Measurements from ENCODE around the gene OSBPL10. TPM values are rescaled to one million over a fixed set of nuclear protein-coding genes. Genes with fewer than 3 reads are reported as not detected.

The OSBPL10 gene
- total and polyA plus RNA-seq, 2 of the 8 experiments (the other 6 are each of a cell fraction or from before 2014, with no cell fraction given), result 26.2 to 86.7 TPM

GRCh38 chr3:31615071-31615875 lies 365.8 kb downstream of the OSBPL10 start:
- no peak overlapping the region for H4K5ac ChIP-seq (ENCODE audit: insufficient read length, low read depth, low read length)
- no peak overlapping the region for H3K9ac ChIP-seq (replicated peaks in 1 of 4; ENCODE audit: extremely low read depth in 1 of 4, low read depth in 3 of 4, low read length in 3 of 4)
- H2BK15ac ChIP-seq (ENCODE audit: low read length), result no peak overlapping the region
- no peaks in the 10 kb centered on the region for H4K20me1 ChIP-seq (replicated peaks in 1 of 2; ENCODE audit: control insufficient read depth in 1 of 2, insufficient read depth in 2 of 2, low read length in 2 of 2)
- no peaks in the 10 kb centered on the region for H3K9me3 ChIP-seq (ENCODE audit: insufficient read depth in 2 of 2, low read depth in 1 of 2, low read length in 1 of 2)
- H3K4ac ChIP-seq (replicated peaks; ENCODE audit: insufficient read length, low read depth, low read length), result no peak overlapping the region
- no peak overlapping the region for H4K91ac ChIP-seq (replicated peaks; ENCODE audit: insufficient read length, low read length)
- no peaks in the 10 kb centered on the region for H3K23me2 ChIP-seq (ENCODE audit: low read depth, low read length)
- H3K4me1 ChIP-seq (replicated peaks in 1 of 4; ENCODE audit: control insufficient read depth in 3 of 4, insufficient read depth in 4 of 4, low read length in 3 of 4), result peaks cover 0 to 2% (median 0%) of the 10 kb centered on the region in 4 experiments; a peak in 1 of 7 replicates
- peaks cover 0 to 29% of the 10 kb centered on the region in 2 experiments; a peak in 2 of 4 replicates for H3K79me2 ChIP-seq (ENCODE audit: control insufficient read depth in 1 of 2, insufficient read depth in 2 of 2, low read length in 2 of 2)
- no peak overlapping the region for H2BK5ac ChIP-seq (ENCODE audit: low read depth, low read length)
- no peak overlapping the region for H2BK20ac ChIP-seq (ENCODE audit: low read length)
- ChIA-PET CTCF (ENCODE audit: partially characterized antibody) (no interaction called here), POLR2A (ENCODE audit: partially characterized antibody) (no interaction called here)
- H3K36me3 ChIP-seq (ENCODE audit: control insufficient read depth in 2 of 4, insufficient read depth in 4 of 4, low read length in 3 of 4), result peaks cover 0 to 13% (median 0%) of the 10 kb centered on the region in 4 experiments; a peak in 2 of 8 replicates
- no peak overlapping the region for H2BK12ac ChIP-seq (ENCODE audit: low read depth, low read length)
- H2AFZ ChIP-seq (ENCODE audit: low read length), result no peak overlapping the region
- H3K56ac ChIP-seq (replicated peaks; ENCODE audit: insufficient read length, low read depth, low read length), result no peak overlapping the region
- H2AK5ac ChIP-seq (ENCODE audit: low read depth, low read length), result no peak overlapping the region
- H2BK120ac ChIP-seq (replicated peaks; ENCODE audit: low read depth, low read length), result no peak overlapping the region
- no peak for FAIRE-seq
- H3K18ac ChIP-seq (ENCODE audit: extremely low read depth, low read length), result no peak overlapping the region
- H4K8ac ChIP-seq (ENCODE audit: extremely low read depth, insufficient read depth, low read length), result no peak overlapping the region
- H3K14ac ChIP-seq (ENCODE audit: insufficient read length), result no peak overlapping the region
- peaks cover 0 to 1% (median 0%) of the 10 kb centered on the region in 4 experiments; a peak in 1 of 7 replicates for H3K27me3 ChIP-seq (replicated peaks in 1 of 4; ENCODE audit: control insufficient read depth in 3 of 4, extremely low read depth in 1 of 4, insufficient read depth in 3 of 4, low read length in 3 of 4)
- no peaks in the 10 kb centered on the region for H3K79me1 ChIP-seq (ENCODE audit: low read depth, low read length)
- H3K27ac ChIP-seq (ENCODE audit: low read depth, low read length), result no peak overlapping the region
- H3K23ac ChIP-seq (ENCODE audit: insufficient read length), result no peak overlapping the region
- WGBS, 2 experiments (ENCODE audit: extremely low coverage in 1 of 2, insufficient coverage in 1 of 2, insufficient read length in 1 of 2, insufficient replicate concordance in 2 of 2, low coverage in 1 of 2, low lambda C conversion rate in 2 of 2, missing lambda C conversion rate in 1 of 2), result 87% methylated on average over 4 of the region's 4 CpGs; no CpG with 5 or more reads in 1 of the 2 experiments
- no peak overlapping the region for H3K4me3 ChIP-seq (ENCODE audit: extremely low read depth in 1 of 4, insufficient read depth in 2 of 4, low read depth in 3 of 4, low read length in 4 of 4)
- no peak for DNase-seq (ENCODE audit: low read depth in 1 of 2, low spot score in 2 of 2)
- H3K4me2 ChIP-seq (ENCODE audit: insufficient read depth in 1 of 2, low read depth in 2 of 2, low read length in 2 of 2), result no peak overlapping the region; a peak in 1 of 4 replicates
- TF ChIP-seq CBX5 (IDR thresholded peaks at IDR 0.05; ENCODE audit: low read depth, low read length), result no peak
- no peak for TF ChIP-seq FOSL1 (IDR thresholded peaks at IDR 0.05; ENCODE audit: insufficient read depth, low read depth, low read length)
- no peak for TF ChIP-seq KDM4A (IDR thresholded peaks at IDR 0.05; ENCODE audit: low read depth, low read length, severe bottlenecking)
- no peak for TF ChIP-seq HDAC6 (IDR thresholded peaks at IDR 0.05; ENCODE audit: low read depth, low read length)
- TF ChIP-seq SUZ12 (IDR thresholded peaks at IDR 0.05; ENCODE audit: low read length), result no peak
- TF ChIP-seq SIRT6 (IDR thresholded peaks at IDR 0.05; ENCODE audit: low read length), result no peak
- no peak for TF ChIP-seq TAF1 (IDR thresholded peaks at IDR 0.05; ENCODE audit: low read depth, low read length)
- no peak for TF ChIP-seq TCF12 (IDR thresholded peaks at IDR 0.05; ENCODE audit: low read depth, low read length)
- TF ChIP-seq NRF1 (IDR thresholded peaks at IDR 0.05; ENCODE audit: low read depth, low read length), result no peak
- TF ChIP-seq EGR1 (IDR thresholded peaks at IDR 0.05; ENCODE audit: borderline replicate concordance, low read depth, low read length), result no peak
- TF ChIP-seq ZNF274 (IDR thresholded peaks at IDR 0.05; ENCODE audit: borderline replicate concordance, extremely low read depth, low read length), result no peak
- no peak for TF ChIP-seq JUND (IDR thresholded peaks at IDR 0.05; ENCODE audit: low read length)
- TF ChIP-seq POLR2A (IDR thresholded peaks at IDR 0.05; ENCODE audit: control extremely low read depth in 1 of 2, low read depth in 2 of 2, low read length in 2 of 2), result no peak
- no peak for TF ChIP-seq RNF2 (IDR thresholded peaks at IDR 0.05; ENCODE audit: borderline replicate concordance, low read depth, low read length, missing control alignments, poor library complexity, severe bottlenecking)
